SIG-M5 treated with dmso at 0.1 percent for 504 hours (cell line): ENCODE data around the gene TNS4.

ENCODE experiments used
- DNase-seq: peaks from one replicate; lab custom pipeline; 2025; ENCODE audit not compliant: unreplicated experiment; lab: John Stamatoyannopoulos, UW

The TNS4 gene

DNA sequence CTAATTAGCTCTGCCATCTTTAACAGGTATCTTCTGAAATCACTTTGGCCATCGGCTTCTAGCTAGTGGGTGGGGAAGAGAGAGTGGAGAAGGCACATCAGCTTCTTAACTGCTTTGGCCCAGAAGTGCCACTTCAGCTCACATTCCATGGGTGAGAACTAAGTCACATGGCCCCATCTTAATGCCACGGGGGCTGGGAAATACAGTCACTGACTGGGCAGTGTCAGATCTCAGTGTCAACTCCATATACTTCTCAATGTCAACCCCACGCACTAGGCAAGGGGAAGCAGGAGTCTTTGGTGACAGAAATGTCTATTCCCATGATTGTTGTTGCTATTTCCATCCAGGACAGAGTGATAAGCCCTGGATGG is 34.5 kb upstream of the TNS4 start:
- no peak for DNase-seq

DNA sequence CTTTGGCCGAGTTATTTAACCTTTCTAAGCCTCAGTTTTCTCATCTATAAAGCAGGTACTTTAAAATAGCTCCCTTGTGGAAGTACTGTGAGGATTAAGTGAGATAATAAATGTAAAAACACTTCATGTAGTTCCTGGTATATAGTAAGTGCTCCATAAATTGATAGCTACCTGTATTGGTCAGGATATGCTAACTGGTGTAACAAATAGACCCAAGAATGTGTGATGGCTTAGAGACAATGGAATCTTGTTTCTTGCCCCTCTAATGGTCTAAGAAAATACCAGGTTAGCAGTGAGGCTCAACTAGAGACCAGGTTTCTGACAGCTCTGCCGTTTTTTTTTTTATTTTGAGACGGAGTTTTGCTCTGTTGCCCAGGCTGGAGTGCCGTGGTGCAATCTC is 34.0 kb upstream of the TNS4 start:
- no peak for DNase-seq

DNA sequence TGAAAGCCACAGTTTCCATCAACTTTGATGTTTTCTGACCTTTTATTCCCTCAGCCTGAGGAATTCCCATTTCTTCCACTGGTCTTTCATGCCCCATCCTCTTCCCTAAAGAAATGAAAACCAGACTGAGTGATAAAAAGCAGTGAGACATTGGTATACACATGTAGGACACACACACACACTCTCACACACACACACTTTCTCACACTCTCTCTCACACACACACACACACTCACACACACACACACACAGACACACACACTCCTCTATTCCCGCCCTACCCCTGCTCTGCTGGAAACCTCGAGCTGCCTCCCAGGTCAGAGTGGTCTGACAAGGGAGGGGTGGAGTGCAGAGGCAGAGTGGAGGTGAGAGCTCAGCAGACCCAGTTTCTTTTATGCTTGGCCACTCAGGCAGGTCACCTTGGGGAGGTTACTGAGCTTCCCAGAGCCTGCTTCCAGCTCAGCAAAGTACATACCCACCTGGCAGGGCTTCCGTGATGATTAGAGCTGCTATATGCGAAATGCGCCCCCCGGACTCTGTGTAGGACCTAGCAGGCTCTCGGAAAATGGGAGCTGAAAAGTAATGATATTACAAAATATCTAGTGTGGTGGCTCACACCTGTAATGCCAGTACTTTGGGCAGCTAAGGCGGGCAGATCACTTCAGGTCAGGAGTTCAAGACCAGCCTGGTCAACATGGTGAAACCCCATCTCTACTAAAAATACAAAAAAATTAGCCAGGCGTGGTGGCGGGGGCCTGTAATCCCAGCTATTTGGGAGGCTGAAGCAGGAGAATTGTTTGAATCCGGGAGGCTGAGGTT is 33.2 kb upstream of the TNS4 start:
- no peak for DNase-seq

DNA sequence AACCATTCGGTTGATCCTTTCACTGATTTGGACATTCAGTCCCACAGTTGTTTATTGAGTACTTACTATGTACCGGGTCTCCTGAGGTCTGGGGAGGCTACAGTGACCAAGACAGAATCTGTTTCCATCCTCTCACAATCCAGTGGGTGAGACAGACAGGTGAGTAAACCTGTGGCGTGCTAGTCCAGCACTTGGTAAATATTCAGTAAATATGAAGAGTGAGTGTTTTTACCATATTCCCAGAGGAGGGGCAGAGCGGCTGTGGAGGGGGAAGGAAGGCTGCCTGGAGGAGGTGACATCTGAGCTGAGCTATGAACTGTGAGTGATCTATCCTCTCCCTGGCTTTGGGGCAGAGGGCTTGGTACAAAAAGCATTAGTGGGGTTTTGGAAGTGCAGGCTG is 32.5 kb upstream of the TNS4 start:
- DNase-seq: no peak

DNA sequence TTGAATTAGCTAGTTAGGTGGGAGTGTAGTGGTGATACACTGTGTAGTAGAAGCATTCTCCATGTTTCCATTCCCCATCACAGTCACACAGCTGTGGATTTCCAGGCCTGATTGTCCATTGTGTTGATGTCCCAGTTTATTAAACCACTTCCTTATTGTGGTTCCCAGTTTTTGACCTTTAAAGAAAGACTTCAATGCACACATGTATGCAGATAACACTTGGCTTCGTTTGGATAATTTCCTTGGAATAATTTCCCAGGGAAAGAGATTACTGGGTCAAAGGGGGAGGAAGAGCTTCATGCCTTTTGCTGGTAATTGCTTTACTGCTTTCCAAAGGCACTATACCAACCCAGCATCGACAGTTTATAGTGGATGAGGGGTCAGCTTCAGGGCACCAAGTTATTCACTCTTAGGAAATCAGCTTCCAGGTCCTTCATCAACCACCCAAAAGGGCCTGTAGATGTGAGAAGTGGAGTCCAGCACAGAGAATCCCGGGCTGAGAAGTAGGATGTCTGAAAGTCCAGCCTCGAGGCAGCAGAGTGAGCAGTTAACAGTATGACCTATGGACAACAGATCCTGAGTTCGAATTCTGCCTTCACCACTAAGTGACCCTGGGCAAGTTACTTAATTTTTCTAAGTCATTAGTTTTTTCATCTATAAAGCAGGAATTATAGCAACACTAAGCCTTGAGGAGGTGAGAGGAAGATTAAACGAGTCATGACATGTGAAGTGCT is 31.3 kb upstream of the TNS4 start:
- DNase-seq: no peak

DNA sequence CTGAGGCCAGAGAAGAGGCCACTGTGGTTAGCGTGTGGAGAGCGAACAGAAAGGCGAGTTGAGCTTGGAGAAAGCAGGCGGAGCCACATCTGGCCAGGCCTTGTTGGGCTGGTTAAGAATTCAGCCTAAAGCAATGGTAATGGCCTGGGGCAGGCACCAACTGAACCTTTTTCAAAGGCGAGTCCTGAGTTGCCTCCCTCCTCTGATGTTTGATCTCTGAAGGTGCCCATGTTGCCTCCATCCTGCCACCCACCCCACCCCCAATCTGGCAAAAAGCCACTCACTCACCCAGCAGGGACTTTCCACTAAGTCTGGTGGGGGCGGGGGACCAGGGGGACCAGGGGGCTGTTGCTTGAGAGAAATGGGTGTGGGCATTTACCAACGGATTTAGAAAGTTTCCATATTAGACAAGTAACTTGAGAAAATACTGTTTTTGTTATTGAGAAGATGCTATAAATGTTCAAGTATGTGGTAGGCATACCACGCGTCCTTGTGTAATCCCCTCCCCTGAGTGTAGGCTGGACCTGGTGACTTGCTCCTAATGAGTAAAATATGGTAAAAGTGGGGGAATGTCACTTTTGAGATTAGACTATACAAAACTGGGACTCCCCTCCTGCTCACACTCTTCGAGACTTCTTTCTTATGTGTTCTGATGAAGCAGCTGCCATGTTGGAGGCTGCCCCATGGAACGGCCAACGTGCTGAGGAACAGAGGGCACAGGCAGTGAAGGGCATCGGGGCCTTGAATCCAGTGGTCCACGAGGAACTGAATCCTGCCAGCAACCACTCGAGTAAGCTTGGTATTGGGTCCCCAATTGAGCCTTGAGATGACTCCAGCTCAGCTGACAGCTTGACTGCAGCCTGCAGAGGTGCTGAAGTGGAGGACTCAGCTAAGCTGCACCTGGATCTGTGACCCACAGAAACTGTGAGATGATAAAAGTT is 29.9 kb upstream of the TNS4 start:
- no peak for DNase-seq

DNA sequence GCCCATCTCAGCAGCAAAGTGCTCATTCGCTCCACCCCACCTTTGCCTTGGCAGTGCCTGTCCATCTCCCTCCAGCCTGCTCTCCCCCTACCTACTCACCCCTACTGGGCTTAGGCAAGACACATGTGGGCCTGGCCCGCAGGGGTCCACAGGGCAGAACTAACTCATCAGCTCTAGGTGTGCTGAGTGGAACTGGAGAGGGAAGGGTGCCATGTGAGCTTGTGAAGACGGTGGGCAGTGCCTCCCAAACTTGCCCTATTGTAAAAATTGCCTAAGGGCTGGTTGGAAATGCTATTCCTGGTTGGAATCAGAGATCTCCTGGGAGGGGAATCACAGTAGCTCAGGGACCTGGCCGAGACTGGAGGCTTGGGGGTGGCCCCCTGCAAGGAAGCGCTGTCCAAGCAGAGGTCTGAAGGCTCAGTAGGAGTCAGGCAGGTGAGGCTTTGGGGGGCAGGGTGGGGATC is 29.1 kb upstream of the TNS4 start:
- DNase-seq: no peak

DNA sequence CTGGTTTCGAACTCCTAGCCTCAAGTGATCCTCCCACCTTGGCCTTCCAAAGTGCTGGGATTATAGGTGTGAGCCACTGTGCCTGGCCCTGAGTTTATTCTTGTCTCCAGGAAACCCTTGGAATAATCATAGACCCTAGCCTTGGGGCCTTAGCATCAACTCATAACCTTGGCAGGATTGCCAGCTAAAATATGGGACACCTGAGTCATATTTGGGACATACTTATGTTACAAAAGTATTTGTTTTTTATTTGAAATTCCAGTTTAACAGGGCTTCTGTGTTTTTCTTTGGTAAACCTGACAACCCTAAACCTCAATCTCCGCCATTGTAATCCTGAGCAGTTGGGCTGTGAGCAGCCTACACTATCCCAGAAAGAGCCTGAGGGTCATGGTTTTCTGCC is 28.6 kb upstream of the TNS4 start:
- no peak for DNase-seq

DNA sequence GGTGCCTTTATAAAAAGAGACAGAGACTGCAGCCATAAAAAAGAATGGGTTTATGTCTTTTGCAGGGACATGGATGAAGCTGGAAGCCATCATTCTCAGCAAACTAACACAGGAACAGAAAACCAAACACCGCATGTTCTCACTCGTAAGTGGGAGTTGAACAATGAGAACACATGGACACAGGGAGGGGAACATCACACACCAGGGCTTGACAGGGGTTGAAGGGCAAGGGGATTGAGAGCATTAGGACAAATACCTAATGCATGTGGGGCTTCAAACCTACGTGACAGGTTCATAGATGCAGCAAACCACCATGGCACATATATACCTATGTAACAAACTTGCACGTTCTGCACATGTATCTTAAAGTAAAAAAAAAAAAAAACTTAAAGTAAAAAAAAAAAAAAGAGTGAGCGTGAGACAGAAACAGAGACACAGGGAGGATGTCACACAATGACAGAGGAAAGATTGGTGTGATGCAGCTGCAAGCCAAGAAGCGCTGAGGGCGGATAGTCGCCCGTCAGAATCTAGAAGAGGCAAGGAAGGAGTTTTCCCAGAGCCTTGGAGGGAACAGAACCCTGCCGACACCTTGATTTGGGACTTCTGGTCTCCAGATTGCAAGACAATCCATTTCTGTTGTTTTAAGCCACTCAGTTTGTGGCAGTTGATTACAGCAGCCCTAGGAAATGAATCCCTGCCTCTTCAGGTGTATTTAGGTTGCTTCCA is 27.4 kb upstream of the TNS4 start:
- no peak for DNase-seq

DNA sequence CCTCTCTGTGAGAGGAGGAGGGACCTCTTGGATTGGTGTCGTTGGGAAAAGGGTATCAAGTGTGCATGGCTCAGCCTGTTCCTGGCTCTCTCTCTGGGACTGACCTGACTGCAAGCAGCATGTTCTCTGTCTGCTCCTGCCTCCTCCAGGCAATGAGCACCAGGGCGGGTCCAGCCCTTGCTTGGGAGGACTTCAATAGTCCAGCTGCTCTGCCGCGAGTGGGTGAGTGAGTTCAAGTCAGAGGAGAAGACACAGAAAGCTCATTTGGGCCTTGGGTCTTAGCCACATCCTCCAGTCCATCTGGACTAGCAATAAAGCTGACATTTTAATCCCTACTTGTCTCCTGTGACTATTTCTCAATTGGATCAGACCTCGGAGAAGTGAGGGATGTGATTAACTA is 25.2 kb upstream of the TNS4 start:
- DNase-seq: no peak

DNA sequence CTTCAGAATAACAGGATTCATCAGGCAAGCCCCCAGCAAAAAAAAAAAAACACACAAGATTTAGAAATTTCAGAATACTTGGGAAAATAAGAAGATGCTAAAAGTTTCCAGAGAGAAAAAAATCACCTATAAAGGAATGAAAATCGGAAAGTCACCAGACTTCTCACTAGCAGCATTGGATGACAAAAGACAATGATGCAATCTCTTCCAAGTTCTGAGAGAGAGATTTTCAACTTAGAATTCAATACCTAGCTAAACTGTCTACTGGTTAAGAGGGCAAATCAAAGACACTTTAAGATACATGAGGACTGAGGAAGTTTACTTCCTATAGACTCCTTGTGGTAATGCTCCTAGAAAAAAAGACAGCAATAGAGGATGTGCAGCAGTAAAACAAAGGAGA is 23.9 kb upstream of the TNS4 start:
- no peak for DNase-seq

DNA sequence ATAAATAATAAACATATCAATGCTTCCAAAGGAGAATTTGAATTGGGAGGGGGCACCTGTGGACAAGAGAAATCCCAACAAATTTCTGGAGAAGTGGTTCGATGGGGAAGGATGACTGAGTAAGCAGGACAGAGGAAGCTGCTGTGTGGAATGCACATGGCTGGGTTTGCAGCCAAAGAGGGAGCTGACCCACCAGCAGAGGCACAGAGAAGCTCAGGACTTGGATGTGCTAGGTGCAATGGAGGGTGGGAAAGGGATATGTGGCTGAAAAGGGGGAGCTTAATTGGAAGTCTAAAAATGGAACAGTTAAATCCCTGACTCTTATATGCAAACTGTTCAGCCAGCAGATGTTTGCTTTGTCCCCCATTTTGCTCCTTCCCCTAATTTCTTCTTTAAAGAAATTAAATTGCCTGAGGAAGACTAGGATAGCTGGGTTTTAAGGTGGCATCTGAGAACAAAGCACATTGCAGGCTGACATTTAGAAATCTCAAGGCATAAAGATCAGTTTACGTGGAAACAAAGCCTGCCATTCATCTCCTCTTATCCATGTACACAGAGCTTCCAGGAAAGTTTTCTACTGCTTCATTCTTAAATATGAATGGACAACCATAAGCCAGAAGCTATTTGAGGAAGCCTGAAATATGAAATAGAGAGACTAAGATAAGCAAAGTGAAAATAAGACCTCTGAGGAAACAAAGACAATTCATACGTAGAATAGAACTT is 23.0 kb upstream of the TNS4 start:
- DNase-seq: no peak

DNA sequence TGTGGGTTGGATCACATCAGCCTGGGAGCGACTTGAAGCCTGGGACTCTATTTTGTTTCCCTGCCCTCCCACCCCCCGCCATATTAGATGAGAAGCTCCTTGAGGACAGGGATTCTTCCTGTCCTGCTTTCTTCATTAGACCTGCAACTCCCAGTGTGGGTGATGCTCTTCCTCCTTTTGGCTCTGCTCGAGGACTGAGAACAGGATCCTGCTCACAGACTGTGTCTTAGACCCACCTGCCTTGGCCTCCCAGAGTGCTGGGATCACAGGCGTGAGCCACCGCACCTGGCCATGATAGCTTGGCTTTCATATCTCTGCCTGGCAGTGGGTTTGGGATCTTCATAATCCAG is 21.5 kb upstream of the TNS4 start:
- no peak for DNase-seq

DNA sequence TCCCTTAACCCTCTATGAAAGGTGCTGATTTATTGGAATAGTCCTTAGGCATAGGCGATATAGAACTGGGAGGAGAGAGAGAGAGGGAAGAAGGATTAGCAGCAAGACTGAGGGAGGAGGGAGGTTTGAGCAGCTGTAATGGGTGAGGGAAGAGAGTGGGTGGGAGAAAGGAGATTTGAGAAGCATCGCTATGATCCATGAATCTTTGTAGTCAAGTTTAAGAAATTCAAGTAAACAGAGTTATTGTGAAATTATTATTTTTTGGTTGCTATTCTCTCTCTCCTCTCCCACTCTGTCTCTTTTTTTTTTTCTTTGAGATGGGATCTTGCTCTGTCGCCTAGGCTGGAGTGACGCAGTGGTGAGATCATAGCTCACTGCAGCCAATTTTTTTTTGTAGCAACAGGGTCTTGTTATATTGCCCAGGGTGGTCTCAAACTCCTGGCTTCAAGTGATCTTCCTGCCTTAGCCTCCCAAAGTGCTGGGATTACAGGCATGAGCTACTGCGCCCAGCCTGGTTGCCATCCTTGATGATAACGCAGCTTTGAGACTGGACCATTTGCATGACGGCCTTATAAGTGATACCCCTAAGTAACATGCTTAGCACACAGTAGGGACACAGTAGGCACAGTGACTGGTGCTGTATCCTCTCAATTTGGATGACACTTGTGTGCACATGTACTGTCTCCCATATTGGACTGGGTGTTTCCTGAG is 21.0 kb upstream of the TNS4 start:
- no peak for DNase-seq

DNA sequence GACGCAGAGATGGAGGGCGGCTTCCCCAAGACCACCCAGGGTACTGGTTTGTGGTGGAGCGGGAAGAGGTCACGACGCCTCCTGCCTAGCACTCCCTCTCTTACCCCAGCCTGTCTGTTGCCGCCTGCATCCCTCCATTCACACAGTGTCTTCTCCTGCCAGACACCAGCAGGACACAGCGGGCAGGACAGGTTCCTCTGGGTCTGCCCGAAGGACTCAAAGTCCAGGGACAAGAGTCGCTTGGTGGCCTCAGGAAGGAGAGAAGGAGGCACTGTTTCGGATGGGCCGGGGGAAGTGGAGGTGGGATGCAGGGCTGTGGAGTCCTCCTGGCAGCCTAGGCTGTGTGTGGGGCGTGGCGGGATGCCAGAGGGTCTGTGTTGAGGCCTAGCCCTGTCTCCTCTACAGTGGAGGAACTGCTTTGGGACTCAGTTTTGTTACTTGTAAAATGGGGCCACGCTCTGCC is 19.6 kb upstream of the TNS4 start:
- no peak for DNase-seq

DNA sequence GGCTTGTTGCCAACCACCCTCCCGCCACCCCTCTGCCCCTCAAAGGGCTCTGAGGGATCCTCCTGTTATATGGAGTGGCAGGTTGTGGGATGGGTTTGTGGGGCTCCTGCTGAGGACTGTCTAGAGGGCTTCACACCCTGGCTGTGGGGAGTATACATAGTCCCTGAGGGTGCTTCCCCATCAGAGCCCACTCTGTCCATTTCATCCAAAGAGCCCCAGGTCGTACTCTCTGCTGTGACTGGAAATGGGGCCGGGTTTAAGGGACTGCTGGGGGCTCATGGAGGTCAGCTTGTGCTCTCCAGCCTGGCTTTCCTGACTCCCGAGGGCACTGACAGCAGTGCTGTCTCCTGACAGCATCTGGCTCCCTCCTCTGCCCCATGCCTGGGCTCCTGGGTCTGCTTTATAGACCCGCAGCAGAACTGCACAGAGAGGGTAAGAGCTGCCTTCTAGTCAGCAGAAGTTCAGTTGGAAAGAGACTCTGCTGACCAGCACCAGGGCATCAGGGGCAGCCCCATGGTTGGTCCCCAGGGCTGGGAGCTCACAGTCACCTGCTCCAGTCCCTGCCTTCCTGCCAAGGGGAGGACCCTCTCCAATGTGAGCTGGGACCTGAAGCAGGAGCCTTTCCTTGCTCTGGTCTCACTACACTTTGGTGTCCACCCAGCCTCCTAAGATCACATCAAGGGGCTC is 17.8 kb upstream of the TNS4 start:
- no peak for DNase-seq

DNA sequence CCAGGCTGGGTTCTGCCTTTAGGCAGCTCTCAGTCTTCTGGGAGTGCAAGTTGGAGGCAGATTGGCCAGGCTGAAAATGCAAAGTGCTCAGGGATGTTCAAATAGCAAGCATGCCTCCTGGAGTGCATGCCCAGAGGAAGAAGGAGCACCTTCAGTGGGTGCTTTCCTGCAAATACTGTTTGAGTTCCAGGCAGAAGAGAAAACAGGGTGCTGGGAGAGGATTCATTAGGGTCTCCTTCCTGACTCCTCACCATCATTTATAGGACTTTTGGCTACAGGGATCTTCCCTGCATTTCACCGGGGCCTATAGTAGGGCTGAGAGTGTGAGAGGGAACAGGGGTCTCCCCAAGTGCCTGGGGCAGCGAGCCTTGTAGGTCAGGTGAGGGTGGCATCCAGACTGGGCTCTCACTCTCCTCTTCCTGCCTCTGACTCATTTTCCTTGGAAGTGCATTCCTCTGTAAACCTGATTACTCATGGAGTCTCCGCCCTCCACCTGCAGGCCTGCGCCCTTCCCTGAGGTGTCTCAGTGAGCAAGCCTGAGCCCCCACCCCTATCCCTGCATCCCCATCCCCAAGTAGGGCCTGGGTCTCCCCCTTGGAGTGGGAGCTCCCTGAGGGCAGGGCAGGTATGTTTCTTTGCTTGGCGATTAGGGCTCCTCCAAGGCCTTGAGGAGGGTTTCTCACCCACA is 17.1 kb upstream of the TNS4 start:
- DNase-seq: no peak

DNA sequence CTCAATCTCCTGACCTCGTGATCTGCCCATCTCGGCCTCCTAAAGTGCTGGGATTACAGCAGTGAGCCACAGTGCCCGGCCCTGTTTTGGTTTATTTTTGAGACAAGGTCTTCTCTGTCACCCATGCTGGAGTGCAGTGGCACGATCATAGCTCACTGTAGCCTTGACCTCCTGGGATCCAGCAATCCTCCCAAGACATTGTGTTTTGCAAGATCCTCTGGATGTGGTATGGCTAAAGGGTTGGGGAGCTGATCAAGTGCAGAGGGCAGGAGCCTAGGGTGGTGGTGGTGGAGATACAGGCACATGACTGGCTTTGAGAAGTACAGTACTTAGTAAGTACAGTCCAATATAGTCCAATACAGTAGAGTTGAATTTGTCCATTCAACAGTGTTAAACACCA is 16.6 kb upstream of the TNS4 start:
- no peak for DNase-seq
